Thoracic aorta (tissue), 2 donors: ENCODE data around the gene GATAD2A. TPM values are rescaled to one million over a fixed set of nuclear protein-coding genes. Genes with fewer than 3 reads are reported as not detected.

Experiments used
- ATAC-seq: fragments of 150-250 bp; one replicate; pipeline ENCODE4 v1.8.0; 2017; ENCODE audit warnings: low read depth; ENCODE audit not compliant: insufficient number of reproducible peaks, low FRiP score
- DNase-seq: peaks from one replicate; pipeline ENCODE4 v3.0.0-alpha.2; 2020; ENCODE audit warnings: low spot score
- H3K27ac ChIP-seq, 2 donors: fragments of 200-600 bp; sonication (generic); 1 replicate in 1 of 2; 2 replicates in 1 of 2; pipeline ENCODE4 v1.5.1; 2016; ENCODE audit warnings: mild to moderate bottlenecking in 2 of 2, moderate library complexity in 2 of 2
- H3K27me3 ChIP-seq: fragments of 200-600 bp; sonication (generic); replicated peaks from 2 replicates; pipeline ENCODE4 v1.6.0; 2016; ENCODE audit warnings: mild to moderate bottlenecking; ENCODE audit not compliant: insufficient read depth
- H3K36me3 ChIP-seq: fragments of 200-600 bp; sonication (generic); one replicate; pipeline ENCODE4 v1.5.1; 2016
- H3K4me1 ChIP-seq, 2 donors: fragments of 200-600 bp; sonication (generic); 1 replicate in 1 of 2; 2 replicates in 1 of 2; pipeline versions ENCODE4 v1.5.1 to v1.6.0; 2016; ENCODE audit warnings: low read depth in 2 of 2, mild to moderate bottlenecking in 1 of 2; ENCODE audit not compliant: control insufficient read depth in 1 of 2
- H3K4me3 ChIP-seq: fragments of 200-600 bp; sonication (generic); 2 replicates; pipeline ENCODE4 v1.5.1; 2016; ENCODE audit warnings: mild to moderate bottlenecking
- H3K9me3 ChIP-seq: fragments of 200-600 bp; sonication (generic); 2 replicates; pipeline ENCODE4 v1.5.1; 2016
- total RNA-seq, 2 donors: library from RNA; depleted of rRNA; stranded (reverse); fragments of >200 nt; gene quantifications; one replicate each; pipeline versions ENCODE4 v1.1.0 to v1.2.3, GENCODE V29; 2016
- TF ChIP-seq, protein P1 (sequence below): fragments of 200-600 bp; sonication (generic); IDR thresholded peaks from one replicate; pipeline ENCODE4 v1.5.1; 2019; ENCODE audit warnings: antibody characterized with exemption

Gene GATAD2A
- total RNA-seq, 2 donors from 2014 or later, result 55.9 to 79.1 TPM

DNA sequence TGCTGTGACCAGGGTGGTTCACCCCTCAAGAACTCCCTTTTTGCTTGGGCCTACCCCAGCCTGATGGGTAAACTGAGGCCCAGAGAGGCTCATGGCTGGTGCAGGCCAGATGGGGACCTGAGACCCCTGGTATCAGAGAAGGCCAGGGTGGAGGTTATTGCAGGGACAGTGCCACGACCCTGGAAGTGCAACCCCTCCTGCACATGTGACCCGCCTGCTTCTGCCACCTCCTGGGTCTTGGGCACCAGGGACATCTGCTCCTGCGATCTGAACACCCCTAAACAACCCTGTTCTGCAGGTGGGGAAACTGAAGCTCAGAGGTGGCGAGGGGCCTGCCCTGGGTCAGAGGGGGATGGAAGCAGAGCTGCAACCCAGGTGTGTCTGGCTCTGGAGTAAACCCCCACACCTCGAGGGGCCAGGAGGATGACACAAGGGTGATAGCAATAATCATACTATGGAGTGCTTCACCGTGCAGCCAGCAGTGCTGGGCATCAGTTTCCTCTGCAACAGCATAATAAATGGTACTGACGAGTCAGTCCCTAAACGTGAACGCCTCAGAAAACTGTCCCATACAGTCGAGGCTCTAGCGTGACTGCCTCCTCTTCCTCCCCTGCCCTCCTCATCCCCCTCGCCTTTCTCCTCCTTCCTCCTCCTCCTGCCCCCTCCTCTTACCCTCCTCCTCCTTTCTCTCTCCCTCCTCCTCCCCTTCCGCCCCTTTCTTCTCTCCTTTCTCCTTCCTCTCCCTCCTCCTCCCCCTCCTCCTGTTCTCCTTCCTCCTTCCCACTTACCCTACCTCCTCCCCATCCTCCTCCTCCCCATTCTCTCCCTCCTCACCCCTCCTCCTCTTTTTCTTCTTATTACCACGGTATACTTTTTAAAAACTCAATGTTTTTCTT is 127.6 kb downstream of the GATAD2A start:
- TF ChIP-seq, protein P1, sequence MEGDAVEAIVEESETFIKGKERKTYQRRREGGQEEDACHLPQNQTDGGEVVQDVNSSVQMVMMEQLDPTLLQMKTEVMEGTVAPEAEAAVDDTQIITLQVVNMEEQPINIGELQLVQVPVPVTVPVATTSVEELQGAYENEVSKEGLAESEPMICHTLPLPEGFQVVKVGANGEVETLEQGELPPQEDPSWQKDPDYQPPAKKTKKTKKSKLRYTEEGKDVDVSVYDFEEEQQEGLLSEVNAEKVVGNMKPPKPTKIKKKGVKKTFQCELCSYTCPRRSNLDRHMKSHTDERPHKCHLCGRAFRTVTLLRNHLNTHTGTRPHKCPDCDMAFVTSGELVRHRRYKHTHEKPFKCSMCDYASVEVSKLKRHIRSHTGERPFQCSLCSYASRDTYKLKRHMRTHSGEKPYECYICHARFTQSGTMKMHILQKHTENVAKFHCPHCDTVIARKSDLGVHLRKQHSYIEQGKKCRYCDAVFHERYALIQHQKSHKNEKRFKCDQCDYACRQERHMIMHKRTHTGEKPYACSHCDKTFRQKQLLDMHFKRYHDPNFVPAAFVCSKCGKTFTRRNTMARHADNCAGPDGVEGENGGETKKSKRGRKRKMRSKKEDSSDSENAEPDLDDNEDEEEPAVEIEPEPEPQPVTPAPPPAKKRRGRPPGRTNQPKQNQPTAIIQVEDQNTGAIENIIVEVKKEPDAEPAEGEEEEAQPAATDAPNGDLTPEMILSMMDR, result no peak
- no peak for ATAC-seq
- Histone ChIP-seq H3K9me3 (no peaks in the 10 kb centered on the region), H3K27me3 (no peaks in the 10 kb centered on the region), H3K4me3 (no peak overlapping the region), H3K4me1 (peaks cover 1 to 8% of the 10 kb centered on the region in 2 donors), H3K27ac (no peak overlapping the region), H3K36me3 (peaks cover 3% of the 10 kb centered on the region)
- no peak for DNase-seq

DNA sequence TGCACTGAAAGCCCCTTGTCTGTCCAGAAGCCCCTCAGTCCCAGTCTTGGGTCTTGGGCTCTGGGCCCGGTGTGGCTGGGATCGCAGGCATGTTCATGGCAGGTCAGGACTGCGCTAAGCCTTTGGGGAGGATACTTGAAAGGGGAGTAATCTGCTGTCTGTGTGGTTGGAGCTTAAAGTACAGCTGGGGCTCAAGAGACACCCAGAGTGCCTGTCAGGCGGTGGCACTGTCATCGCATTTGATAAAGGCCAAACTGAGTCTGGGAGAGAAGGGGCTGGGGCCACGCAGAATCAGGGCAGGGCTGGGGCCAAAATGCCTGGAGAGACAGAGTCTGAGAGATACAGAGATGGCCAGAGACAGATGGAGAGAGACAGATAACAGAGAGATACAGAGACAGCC is 128.4 kb downstream of the GATAD2A start:
- Histone ChIP-seq H3K4me1 (peaks cover 4 to 16% of the 10 kb centered on the region in 2 donors), H3K4me3 (no peak overlapping the region), H3K27me3 (no peaks in the 10 kb centered on the region), H3K27ac (no peak overlapping the region), H3K36me3 (no peaks in the 10 kb centered on the region), H3K9me3 (no peaks in the 10 kb centered on the region)
- no peak for ATAC-seq
- no peak for DNase-seq
- TF ChIP-seq, protein P1, result no peak

DNA sequence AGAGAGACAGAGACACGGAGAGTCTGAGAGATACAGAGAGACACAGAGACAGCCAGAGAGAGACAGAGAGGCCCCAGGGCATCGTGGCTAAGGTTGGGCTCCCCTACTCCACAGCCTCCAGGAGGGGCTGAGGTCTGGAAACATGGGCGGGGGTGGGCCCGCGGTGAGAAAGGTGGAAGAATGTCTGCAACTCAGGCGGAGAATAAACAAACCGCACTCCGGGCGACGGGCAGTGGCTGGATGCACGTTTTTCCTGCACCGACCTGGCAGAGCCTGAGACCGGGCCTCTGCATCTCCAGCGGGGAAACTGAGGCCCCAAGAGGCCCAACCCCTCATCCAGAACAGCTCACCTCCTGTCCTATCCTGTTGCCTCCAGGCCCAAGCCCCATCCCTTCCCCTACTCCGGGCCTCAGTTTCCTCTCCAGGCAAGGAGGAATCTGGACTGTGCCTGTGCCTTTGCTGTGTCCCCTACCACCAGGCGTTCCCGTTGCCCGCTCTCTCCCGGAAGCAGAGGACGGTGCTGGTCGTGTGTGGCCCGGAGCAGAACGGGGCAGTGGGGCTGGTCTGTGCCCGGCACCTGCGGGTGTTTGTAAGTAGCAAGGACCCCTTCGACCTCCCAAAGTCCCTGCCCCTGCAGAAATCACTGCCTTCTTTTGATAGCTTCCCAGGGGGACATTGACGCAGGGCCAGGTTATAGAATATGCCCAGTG is 129.2 kb downstream of the GATAD2A start:
- ATAC-seq (no peak), DNase-seq (no peak)
- Histone ChIP-seq H3K9me3 (no peaks in the 10 kb centered on the region), H3K27ac (no peak overlapping the region), H3K4me1 (peaks cover 4 to 20% of the 10 kb centered on the region in 2 donors), H3K27me3 (no peaks in the 10 kb centered on the region), H3K4me3 (no peak overlapping the region), H3K36me3 (no peaks in the 10 kb centered on the region)
- TF ChIP-seq, protein P1, result no peak

DNA sequence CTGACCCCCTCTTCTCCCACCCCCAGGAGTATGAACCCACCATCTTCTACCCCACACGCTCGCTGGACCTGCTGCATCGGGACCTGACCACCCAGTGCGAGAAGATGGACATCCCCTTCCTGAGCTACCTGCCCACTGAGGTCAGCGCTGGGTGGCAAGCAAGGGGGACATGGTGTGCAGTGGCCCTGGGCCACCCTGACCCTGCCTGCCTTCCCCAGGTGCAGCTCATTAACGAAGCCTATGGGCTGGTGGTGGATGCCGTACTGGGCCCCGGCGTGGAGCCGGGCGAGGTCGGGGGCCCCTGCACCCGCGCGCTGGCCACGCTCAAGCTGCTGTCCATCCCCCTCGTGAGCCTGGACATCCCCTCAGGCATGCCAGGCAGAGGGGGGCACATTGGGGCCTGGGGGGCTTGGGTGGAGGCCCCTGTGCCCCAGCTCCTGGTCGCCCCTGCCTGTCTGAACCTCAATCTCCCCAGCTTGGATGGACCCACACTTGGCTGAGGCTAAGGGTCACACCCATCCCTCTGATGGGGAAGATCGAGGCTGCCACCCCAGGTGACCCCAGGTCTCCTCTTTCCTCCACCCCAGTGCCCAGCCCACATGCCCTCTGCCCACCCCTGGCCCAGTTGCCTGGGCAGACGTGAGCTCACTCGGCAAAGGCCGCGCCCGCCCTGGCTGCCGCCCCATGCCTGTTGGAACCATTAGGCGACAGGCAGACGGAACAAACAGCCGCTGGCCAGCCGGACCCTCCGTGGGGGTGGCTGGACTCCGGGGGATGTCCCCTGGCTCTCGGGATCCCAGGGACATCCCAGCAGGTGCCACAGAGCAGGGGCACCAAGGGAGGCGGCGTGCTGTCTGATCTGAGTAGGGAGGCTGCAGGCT is 130.1 kb downstream of the GATAD2A start:
- Histone ChIP-seq H3K9me3 (no peaks in the 10 kb centered on the region), H3K4me3 (no peak overlapping the region), H3K27ac (no peak overlapping the region), H3K36me3 (no peaks in the 10 kb centered on the region), H3K4me1 (peaks cover 4 to 26% of the 10 kb centered on the region in 2 donors), H3K27me3 (no peaks in the 10 kb centered on the region)
- DNase-seq, result no peak
- TF ChIP-seq, protein P1, result no peak
- ATAC-seq, result no peak
